DOHH2 (cell line): ENCODE measurements around the gene PTGES3.
"Not testable (repeated sequence)": the region's sequence is repeated elsewhere in the genome, so short reads cannot be mapped to it uniquely, and the experiment has no call there.

Experiments
- CTCF ChIP-seq: fragments of 200-600 bp; sonication (generic); IDR thresholded peaks from one replicate; pipeline ENCODE4 v1.5.1; 2014; ENCODE audit warnings: antibody characterized with exemption, mild to moderate bottlenecking, low read depth, low read length; ENCODE audit not compliant: poor library complexity, severe bottlenecking
- EZH2phosphoT487 ChIP-seq: fragments of 200-600 bp; sonication (generic); IDR thresholded peaks from 2 replicates; pipeline ENCODE4 v1.6.1; 2017; ENCODE audit warnings: borderline replicate concordance, mild to moderate bottlenecking, antibody characterized with exemption, low read length, moderate library complexity, mixed read lengths

GRCh38 chr12:56648023-56648422, 40.1 kb downstream of the PTGES3 start:
- not testable (repeated sequence) for TF ChIP-seq CTCF, EZH2phosphoT487
